GM23248 (cell line): ENCODE results near the gene ATP6V0E1.

ENCODE experiments used
- EZH2 ChIP-seq: fragments of 200-600 bp; sonication (generic); IDR thresholded peaks from 2 replicates; pipeline ENCODE4 v1.6.1; 2018; ENCODE audit warnings: antibody characterized with exemption, mild to moderate bottlenecking; ENCODE audit not compliant: insufficient read depth, poor library complexity, severe bottlenecking
- EZH2phosphoT487 ChIP-seq: fragments of 200-600 bp; sonication (generic); IDR thresholded peaks from 2 replicates; pipeline ENCODE4 v1.6.1; 2018; ENCODE audit warnings: antibody characterized with exemption, moderate library complexity, mild to moderate bottlenecking, low read depth; ENCODE audit not compliant: insufficient read depth

GRCh38 chr5:172979778-172980177 is 3.8 kb upstream of the ATP6V0E1 start:
- TF ChIP-seq EZH2phosphoT487 (no peak), EZH2 (no peak)
